Measurements from ENCODE around the gene SLC35D3. TPM values are rescaled to one million over a fixed set of nuclear protein-coding genes. Genes with fewer than 3 reads are reported as not detected.

SLC35D3 gene
- total and polyA plus RNA-seq, 7 donors, result 0.16 to 1.4 (median 0.95) TPM; not detected in 2

DNA sequence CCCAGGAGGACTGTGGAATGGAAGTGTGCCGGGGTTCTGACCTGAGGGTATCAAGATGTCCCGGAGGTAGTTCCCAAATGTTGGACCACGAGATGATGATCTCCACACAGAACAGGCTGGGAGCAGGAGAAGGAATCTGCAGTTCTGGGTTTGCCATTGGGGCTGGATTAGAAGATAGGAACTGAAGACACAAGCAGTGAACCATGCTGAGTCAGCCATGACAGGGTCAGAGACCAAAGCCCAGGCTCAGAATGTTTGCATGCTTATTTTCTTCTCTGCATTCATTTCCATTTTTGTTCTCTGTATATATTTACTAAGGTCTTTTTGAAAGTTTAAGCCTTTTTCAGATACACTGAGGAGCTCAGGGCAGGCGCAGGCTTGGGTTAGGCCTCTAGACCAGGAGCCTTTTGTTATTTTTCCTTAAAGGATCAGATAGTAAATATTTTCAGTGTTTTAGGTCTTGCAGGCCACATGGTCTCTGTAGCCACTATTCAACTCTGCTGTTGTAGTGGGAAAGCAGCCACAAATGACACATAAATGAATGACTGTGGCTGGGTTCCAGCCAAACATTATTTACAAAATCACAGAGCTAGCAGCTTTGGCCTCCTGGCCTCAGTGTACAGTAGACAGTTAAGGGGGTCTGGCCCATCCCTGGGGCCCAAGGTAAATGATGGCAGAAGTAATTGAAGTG lies 28.5 kb downstream of the SLC35D3 start:
- intact Hi-C loops (cut with DNase I), result no loop called here
- no peak for DNase-seq
- 89 to 92% methylated on average over 4 of the region's 4 CpGs for WGBS, 2 donors

GRCh38 chr6:136952714-136953260 lies 30.7 kb downstream of the SLC35D3 start:
- Histone ChIP-seq H3K4me3 (no peak overlapping the region), H3K27me3 (no peaks in the 10 kb centered on the region), H3K9me3 (no peaks in the 10 kb centered on the region), H3K36me3 (no peaks in the 10 kb centered on the region), H3K4me1 (no peaks in the 10 kb centered on the region), H3K27ac (no peak overlapping the region)
- TF ChIP-seq EP300 (IDR thresholded peaks at IDR 0.05) (no peak), POLR2AphosphoS5 (IDR thresholded peaks at IDR 0.05) (no peak), POLR2A (IDR thresholded peaks at IDR 0.05) (no peak)
- TF ChIP-seq, protein P1, sequence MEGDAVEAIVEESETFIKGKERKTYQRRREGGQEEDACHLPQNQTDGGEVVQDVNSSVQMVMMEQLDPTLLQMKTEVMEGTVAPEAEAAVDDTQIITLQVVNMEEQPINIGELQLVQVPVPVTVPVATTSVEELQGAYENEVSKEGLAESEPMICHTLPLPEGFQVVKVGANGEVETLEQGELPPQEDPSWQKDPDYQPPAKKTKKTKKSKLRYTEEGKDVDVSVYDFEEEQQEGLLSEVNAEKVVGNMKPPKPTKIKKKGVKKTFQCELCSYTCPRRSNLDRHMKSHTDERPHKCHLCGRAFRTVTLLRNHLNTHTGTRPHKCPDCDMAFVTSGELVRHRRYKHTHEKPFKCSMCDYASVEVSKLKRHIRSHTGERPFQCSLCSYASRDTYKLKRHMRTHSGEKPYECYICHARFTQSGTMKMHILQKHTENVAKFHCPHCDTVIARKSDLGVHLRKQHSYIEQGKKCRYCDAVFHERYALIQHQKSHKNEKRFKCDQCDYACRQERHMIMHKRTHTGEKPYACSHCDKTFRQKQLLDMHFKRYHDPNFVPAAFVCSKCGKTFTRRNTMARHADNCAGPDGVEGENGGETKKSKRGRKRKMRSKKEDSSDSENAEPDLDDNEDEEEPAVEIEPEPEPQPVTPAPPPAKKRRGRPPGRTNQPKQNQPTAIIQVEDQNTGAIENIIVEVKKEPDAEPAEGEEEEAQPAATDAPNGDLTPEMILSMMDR (IDR thresholded peaks at IDR 0.05), result no peak
- intact Hi-C loops (cut with DNase I), result no loop called here
- DNase-seq, result no peak
- WGBS, 2 donors, result 78 to 79% methylated on average over 7 of the region's 7 CpGs

More for the DNA sequence above, 28.5 kb downstream of the SLC35D3 start:
- TF ChIP-seq, protein P1 (IDR thresholded peaks at IDR 0.05), result no peak
- TF ChIP-seq POLR2AphosphoS5 (IDR thresholded peaks at IDR 0.05), result no peak
- TF ChIP-seq POLR2A (IDR thresholded peaks at IDR 0.05), result no peak
- Histone ChIP-seq H3K36me3 (no peaks in the 10 kb centered on the region), H3K27me3 (no peaks in the 10 kb centered on the region), H3K4me1 (no peaks in the 10 kb centered on the region), H3K27ac (no peak overlapping the region), H3K4me3 (no peak overlapping the region), H3K9me3 (no peaks in the 10 kb centered on the region)

DNA sequence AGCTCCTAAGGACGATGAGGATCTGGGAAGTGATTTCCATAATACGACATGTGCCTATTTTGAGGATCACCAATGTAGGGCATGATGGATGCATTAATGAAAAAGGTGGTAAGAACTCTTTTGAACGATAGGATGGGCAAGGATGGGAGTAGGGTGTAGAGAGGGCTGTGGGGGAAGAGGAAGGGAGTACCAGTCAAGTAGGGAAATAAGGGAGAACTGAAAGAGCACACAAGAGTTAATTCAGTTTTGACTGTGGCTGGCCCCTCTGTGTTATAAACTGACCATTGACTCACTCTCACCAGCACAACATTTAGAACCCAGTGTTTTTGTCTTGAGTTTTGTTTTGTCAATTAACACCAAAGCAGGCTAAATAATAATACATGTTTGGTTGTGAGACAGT lies 33.0 kb downstream of the SLC35D3 start:
- no peak overlapping the region for H3K27ac ChIP-seq
- H3K27me3 ChIP-seq, result peaks cover 0 to 4% (median 0%) of the 10 kb centered on the region in 3 donors
- H3K36me3 ChIP-seq, result no peaks in the 10 kb centered on the region
- TF ChIP-seq POLR2A (IDR thresholded peaks at IDR 0.05), result no peak
- TF ChIP-seq, protein P1 (IDR thresholded peaks at IDR 0.05), result no peak
- no peak for TF ChIP-seq EP300 (IDR thresholded peaks at IDR 0.05)
- no peak for TF ChIP-seq POLR2AphosphoS5 (IDR thresholded peaks at IDR 0.05)
- no peak overlapping the region for H3K4me3 ChIP-seq
- intact Hi-C loops (cut with DNase I), result no loop called here
- WGBS, 2 donors, result 92 to 95% methylated on average over 3 of the region's 3 CpGs
- no peaks in the 10 kb centered on the region for H3K9me3 ChIP-seq
- DNase-seq, result no peak
- no peaks in the 10 kb centered on the region for H3K4me1 ChIP-seq

- intact Hi-C loops (cut with DNase I), result no loop called here
- Histone ChIP-seq H3K4me1 (no peaks in the 10 kb centered on the region), H3K36me3 (no peaks in the 10 kb centered on the region), H3K27ac (no peak overlapping the region), H3K4me3 (no peak overlapping the region), H3K9me3 (no peaks in the 10 kb centered on the region), H3K27me3 (peaks cover 0 to 4% (median 0%) of the 10 kb centered on the region in 3 donors)
- DNase-seq, result no peak
- no peak for TF ChIP-seq POLR2A (IDR thresholded peaks at IDR 0.05)
- TF ChIP-seq, protein P1 (IDR thresholded peaks at IDR 0.05), result no peak
- TF ChIP-seq EP300 (IDR thresholded peaks at IDR 0.05), result no peak
- TF ChIP-seq POLR2AphosphoS5 (IDR thresholded peaks at IDR 0.05), result no peak
- WGBS, 2 donors, result 48 to 70% methylated on average over 14 of the region's 14 CpGs
Observed at GRCh38 chr6:136956590-136957544, 34.8 kb downstream of the SLC35D3 start.

Measured in sigmoid colon (tissue), 7 donors.